ENCODE data around the gene MSANTD1.

Gene MSANTD1

GRCh38 chr4:3305610-3306371, 56.8 kb downstream of the MSANTD1 start:
- DNase-seq: no peak

All from NCI-H1694 (cell line).